ENCODE measurements around the gene ADK. TPM values are rescaled to one million over a fixed set of nuclear protein-coding genes. Genes with fewer than 3 reads are reported as not detected.

Gene ADK
- total RNA-seq, 1 experiment from 2014 or later, result 26.8 TPM

GRCh38 chr10:74691164-74691563 is 540.1 kb downstream of the ADK start:
- Mint-ChIP-seq H3K27ac (no peak overlapping the region), H3K4me3 (no peak overlapping the region), H3K36me3 (ENCODE audit: insufficient read depth in 1 of 3, low read depth in 3 of 3) (peaks cover 0 to 4% (median 3%) of the 10 kb centered on the region in 3 experiments; a peak in 2 of 7 replicates), H3K4me1 (no peaks in the 10 kb centered on the region), H3K9me3 (no peaks in the 10 kb centered on the region), H3K27me3 (ENCODE audit: low read depth) (no peaks in the 10 kb centered on the region)
- H2BK5ac ChIP-seq (ENCODE audit: insufficient read length, low read length), result no peak overlapping the region
- H4K20me1 ChIP-seq (ENCODE audit: control insufficient read depth, insufficient read depth, insufficient read length), result no peaks in the 10 kb centered on the region
- no peak overlapping the region for H2BK20ac ChIP-seq (ENCODE audit: low read depth, low read length, poor library complexity, severe bottlenecking)
- no peaks in the 10 kb centered on the region for H3K27me3 ChIP-seq (ENCODE audit: insufficient read depth, low read length)
- no peak overlapping the region for H3K23ac ChIP-seq (ENCODE audit: insufficient read length, low read depth, low read length)
- no peak overlapping the region for H2AFZ ChIP-seq (ENCODE audit: low read length)
- H3K23me2 ChIP-seq (ENCODE audit: insufficient read length, low read depth, low read length, poor library complexity, severe bottlenecking), result no peaks in the 10 kb centered on the region
- H3T11ph ChIP-seq (ENCODE audit: low read length), result no peak overlapping the region
- no peaks in the 10 kb centered on the region for H3K79me2 ChIP-seq (ENCODE audit: insufficient read depth, low read length)
- H4K91ac ChIP-seq (ENCODE audit: insufficient read length, low read depth, low read length), result no peak overlapping the region
- H2BK12ac ChIP-seq (ENCODE audit: insufficient read length, low read depth, low read length), result no peak overlapping the region
- no peak overlapping the region for H3K14ac ChIP-seq (ENCODE audit: insufficient read depth, low read length)
- H3K56ac ChIP-seq (ENCODE audit: insufficient read length, low read depth, low read length), result no peak overlapping the region
- H3K4ac ChIP-seq (ENCODE audit: low read depth, low read length), result no peak overlapping the region
- H3K79me1 ChIP-seq (ENCODE audit: insufficient read depth, low read depth, low read length, poor library complexity, severe bottlenecking), result no peaks in the 10 kb centered on the region
- no peaks in the 10 kb centered on the region for H3K9me3 ChIP-seq (ENCODE audit: control insufficient read depth, low read depth, low read length)
- no peak overlapping the region for H3K4me2 ChIP-seq (ENCODE audit: insufficient read depth, insufficient read length, low read length)
- no peak for DNase-seq
- no peak for TF ChIP-seq CTCF (conservative IDR thresholded peaks at IDR 0.05)
- H3K18ac ChIP-seq (ENCODE audit: insufficient read length, low read depth, low read length), result no peak overlapping the region
- H2AK5ac ChIP-seq (ENCODE audit: insufficient read length, low read length), result no peak overlapping the region
- H2BK15ac ChIP-seq (ENCODE audit: low read depth, low read length), result no peak overlapping the region
- no peaks in the 10 kb centered on the region for H3K4me1 ChIP-seq (ENCODE audit: insufficient read depth, low read length)
- no peak overlapping the region for H3K27ac ChIP-seq (ENCODE audit: insufficient read length, low read depth, low read length)
- H3K9ac ChIP-seq (ENCODE audit: extremely low read depth, insufficient read length, low read length), result no peak overlapping the region
- no peak overlapping the region for H4K8ac ChIP-seq (replicated peaks; ENCODE audit: insufficient read length, low read depth, low read length)
- H4K5ac ChIP-seq (ENCODE audit: insufficient read length, low read depth, low read length), result no peak overlapping the region
- H2BK120ac ChIP-seq (ENCODE audit: low read depth, low read length, poor library complexity, severe bottlenecking), result no peak overlapping the region
